GM12878 (cell line): Measurements from ENCODE around the gene ARHGAP15. TPM values are rescaled to one million over a fixed set of nuclear protein-coding genes. Genes with fewer than 3 reads are reported as not detected.

Source experiments
- ATAC-seq: fragments of 200-7000 bp; cut with Tn5 transposase; 3 replicates; pipeline ENCODE4 v1.9.1; 2020; ENCODE audit warnings: mild to moderate bottlenecking, moderate library complexity
- BruUV-seq: library from RNA; stranded (reverse); fragments of 400-500 nt; replicated peaks from 2 replicates; lab custom pipeline; 2021; lab: Mats Ljungman, UMichigan
- CTCF ChIA-PET: fragments of 300-600 bp; sonication (Branson Sonifier 250); formaldehyde crosslinking; extraction: SDS; loops from one replicate; lab custom pipeline; 2021; ENCODE audit warnings: inconsistent platforms; lab: Yijun Ruan, JAX
- POLR2A ChIA-PET: fragments of 350-600 bp; formaldehyde crosslinking; extraction: SDS; loops from one replicate; lab custom pipeline; 2021; ENCODE audit warnings: inconsistent platforms; lab: Charles Lee
- RAD21 ChIA-PET: fragments of 300-600 bp; sonication (Branson Sonifier 250); formaldehyde crosslinking; loops from one replicate; lab custom pipeline; 2023; ENCODE audit warnings: antibody characterized with exemption; ENCODE audit not compliant: unreplicated experiment; lab: Charles Lee
- SMC1A ChIA-PET: fragments of 300-600 bp; sonication (Branson Sonifier 250); formaldehyde crosslinking; loops from one replicate; lab custom pipeline; 2023; ENCODE audit not compliant: unreplicated experiment, uncharacterized antibody; lab: Charles Lee
- DNase-seq: peaks from one replicate; pipeline ENCODE4 v3.0.0-alpha.2; 2011; ENCODE audit warnings: low read depth, low spot score
- FAIRE-seq: peaks from 3 replicates; lab custom pipeline; 2011; peaks lifted over from hg19 to GRCh38; lab: Jason Lieb, UNC
- H2AFZ ChIP-seq: 2 replicates; pipeline ENCODE4 v1.6.0; 2011; ENCODE audit warnings: low read depth, low read length, control low read depth; ENCODE audit not compliant: control insufficient read depth
- H3K27ac ChIP-seq: 2 replicates; pipeline ENCODE4 v1.5.1; 2011; ENCODE audit warnings: control low read depth; ENCODE audit not compliant: control insufficient read depth, insufficient read depth
- H3K27me3 ChIP-seq, 2 experiments: replicated peaks in 1 of 2; 2 replicates each; pipeline versions ENCODE4 v1.6.0 to v1.6.1; 2011; ENCODE audit warnings: low read length in 1 of 2; ENCODE audit not compliant: control insufficient read depth in 2 of 2, insufficient read depth in 2 of 2
- H3K36me3 ChIP-seq, 2 experiments: 2 replicates each; pipeline ENCODE4 v1.5.1; 2011; ENCODE audit warnings: low read length in 1 of 2; ENCODE audit not compliant: control insufficient read depth in 2 of 2, insufficient read depth in 2 of 2
- H3K4me1 ChIP-seq: 2 replicates; pipeline ENCODE4 v1.6.1; 2011; ENCODE audit warnings: mild to moderate bottlenecking, low read length, moderate library complexity, mixed read lengths; ENCODE audit not compliant: control insufficient read depth, insufficient read depth
- H3K4me2 ChIP-seq: 2 replicates; pipeline ENCODE4 v1.6.0; 2011; ENCODE audit warnings: control low read depth; ENCODE audit not compliant: control insufficient read depth, insufficient read depth
- H3K4me3 ChIP-seq: fragments of 200-600 bp; sonication (generic); 2 replicates; pipeline ENCODE4 v1.5.1; 2016
- H3K79me2 ChIP-seq: 2 replicates; pipeline ENCODE4 v1.6.0; 2011; ENCODE audit warnings: low read length; ENCODE audit not compliant: control insufficient read depth, insufficient read depth
- H3K9ac ChIP-seq: 2 replicates; pipeline ENCODE4 v1.8.0; 2011; ENCODE audit warnings: low read length, control low read depth, mixed read lengths; ENCODE audit not compliant: control insufficient read depth, insufficient read depth
- H3K9me3 ChIP-seq: replicated peaks from 3 replicates; pipeline ENCODE4 v1.5.1; 2011; ENCODE audit warnings: mild to moderate bottlenecking, low read length; ENCODE audit not compliant: control insufficient read depth, insufficient read depth
- H4K20me1 ChIP-seq: 2 replicates; pipeline ENCODE4 v1.6.0; 2011; ENCODE audit not compliant: control insufficient read depth, insufficient read depth
- BCL3 ChIP-seq: IDR thresholded peaks from 2 replicates; pipeline ENCODE4 v1.6.1; 2011; ENCODE audit warnings: borderline replicate concordance, low read depth, mild to moderate bottlenecking, moderate library complexity, low read length; ENCODE audit not compliant: insufficient read depth, poor library complexity, severe bottlenecking
- BRCA1 ChIP-seq: IDR thresholded peaks from 2 replicates; pipeline ENCODE4 v1.6.1; 2011; ENCODE audit warnings: low read depth, low read length, improper control_type of control experiment
- CUX1 ChIP-seq: IDR thresholded peaks from 2 replicates; pipeline ENCODE4 v1.6.1; 2012; ENCODE audit warnings: improper control_type of control experiment, low read depth, low read length; ENCODE audit not compliant: insufficient replicate concordance
- IRF4 ChIP-seq: IDR thresholded peaks from 2 replicates; pipeline ENCODE4 v1.6.1; 2011; ENCODE audit warnings: low read depth, low read length
- SUPT20H ChIP-seq: IDR thresholded peaks from 2 replicates; pipeline ENCODE4 v1.6.1; 2011; ENCODE audit warnings: low read depth, mild to moderate bottlenecking, low read length, moderate library complexity, borderline replicate concordance; ENCODE audit not compliant: control insufficient read depth
- TCF12 ChIP-seq: IDR thresholded peaks from 2 replicates; pipeline ENCODE4 v1.6.1; 2011; ENCODE audit warnings: low read depth, mild to moderate bottlenecking, low read length
- USF2 ChIP-seq: IDR thresholded peaks from 2 replicates; pipeline ENCODE4 v1.6.1; 2011; ENCODE audit warnings: low read depth, low read length, improper control_type of control experiment, borderline replicate concordance
- WRNIP1 ChIP-seq: IDR thresholded peaks from 2 replicates; pipeline ENCODE4 v1.6.1; 2011; ENCODE audit warnings: low read depth, low read length, improper control_type of control experiment, borderline replicate concordance
- WGBS: methylation state at CpG from one replicate; pipeline ENCODE4 v1.1.6; 2016; ENCODE audit warnings: low lambda C conversion rate; ENCODE audit not compliant: insufficient replicate concordance, insufficient coverage; ENCODE audit errors: missing lambda C conversion rate; 5-methylcytosine and 5-hydroxymethylcytosine counted together
- in situ Hi-C: fragments of 300-500 bp; cut with MboI; formaldehyde crosslinking; loops from 9 replicates; pipeline ENCODE4 v1.14.3; 2018; ENCODE audit warnings: mixed read lengths
- intact Hi-C: fragments of 100-400 bp; cut with micrococcal nuclease; formaldehyde crosslinking; loops from one replicate; pipeline ENCODE4 v1.14.2; 2022; ENCODE audit not compliant: unreplicated experiment
- polyA plus RNA-seq, 11 experiments: library from polyadenylated mRNA; depleted of rRNA in 4 of 11; unstranded in 6 of 11; stranded (reverse) in 5 of 11; fragments of >200 nt; fragmentation: Nextera tagmentation in 4 of 11; fragmentation: Illumina TruSeq in 1 of 11; extraction: Ambion mirVana in 4 of 11; extraction: Trizol in 1 of 11; gene quantifications; 1 replicate in 1 of 11; 2 replicates in 10 of 11; pipeline versions ENCODE4 v1.2.1 to v1.2.3, GENCODE V29; 2011 to 2016; ENCODE audit warnings: inconsistent platforms in 2 of 11, missing spikeins in 2 of 11, low read depth in 1 of 11
- total RNA-seq, 4 experiments: library from RNA; depleted of rRNA in 3 of 4; stranded (reverse); fragments of >200 nt in 3 of 4; fragmentation: Illumina TruSeq in 1 of 4; extraction: Trizol in 1 of 4; gene quantifications; 2 replicates each; pipeline versions ENCODE4 v1.2.1 to v1.2.3, GENCODE V29; 2013 to 2021

ARHGAP15 gene
- total and polyA plus RNA-seq, 10 of the 15 experiments (the other 5 are each of a cell fraction or from before 2014, with no cell fraction given) = 38.0 to 92.6 (median 66.7) TPM

- no peak overlapping the region for H3K9ac ChIP-seq
- ChIA-PET SMC1A (interaction anchor here (0.9 to 1.5 kb wide), 2 partner anchors 9 to 53 kb away, joined by 3 read pairs; no protein-coding TSS in a partner anchor), CTCF (interaction anchor here (0.9 kb wide), 1 partner anchor 9 kb away, joined by 3 read pairs; no protein-coding TSS in a partner anchor), RAD21 (no interaction called here), POLR2A (no interaction called here)
- no peak for DNase-seq
- H3K27ac ChIP-seq = no peak overlapping the region
- H3K36me3 ChIP-seq = no peaks in the 10 kb centered on the region
- no peaks in the 10 kb centered on the region for H3K4me1 ChIP-seq
- ATAC-seq = no peak
- intact Hi-C loops (no loop called here), in situ Hi-C loops (no loop called here)
- no peaks in the 10 kb centered on the region for H4K20me1 ChIP-seq
- H3K79me2 ChIP-seq = no peaks in the 10 kb centered on the region
- no peak for FAIRE-seq
- H3K4me3 ChIP-seq = no peak overlapping the region
- no peak overlapping the region for H3K4me2 ChIP-seq
- H2AFZ ChIP-seq = no peak overlapping the region
- no TSS peak for BruUV-seq
- no peaks in the 10 kb centered on the region for H3K27me3 ChIP-seq
- WGBS = 74% methylated on average over 5 of the region's 5 CpGs
- H3K9me3 ChIP-seq = no peaks in the 10 kb centered on the region
- no peak for TF ChIP-seq SUPT20H
- no peak for TF ChIP-seq IRF4
- no peak for TF ChIP-seq USF2
- TF ChIP-seq WRNIP1 = no peak
Observed at GRCh38 chr2:143607231-143608062, 478.2 kb downstream of the ARHGAP15 start.

GRCh38 chr2:143608063-143608423, 478.8 kb downstream of the ARHGAP15 start:
- DNase-seq = no peak
- Histone ChIP-seq H3K27me3 (no peaks in the 10 kb centered on the region), H4K20me1 (no peaks in the 10 kb centered on the region), H3K9me3 (no peaks in the 10 kb centered on the region), H3K4me3 (no peak overlapping the region), H3K9ac (no peak overlapping the region), H3K4me1 (no peaks in the 10 kb centered on the region), H3K27ac (no peak overlapping the region), H2AFZ (no peak overlapping the region), H3K36me3 (no peaks in the 10 kb centered on the region), H3K79me2 (no peaks in the 10 kb centered on the region), H3K4me2 (no peak overlapping the region)
- in situ Hi-C loops = no loop called here
- RAD21 ChIA-PET = no interaction called here
- POLR2A ChIA-PET = no interaction called here
- no peak for ATAC-seq
- no peak for FAIRE-seq
- no TSS peak for BruUV-seq
- SMC1A ChIA-PET = interaction anchor here (0.9 kb wide), 1 partner anchor 53 kb away, joined by 3 read pairs; no protein-coding TSS in a partner anchor
- 79% methylated on average over 3 of the region's 3 CpGs for WGBS
- CTCF ChIA-PET = no interaction called here
- intact Hi-C loops = no loop called here
- TF ChIP-seq BRCA1 (no peak), BCL3 (no peak), CUX1 (no peak), TCF12 (no peak)
